Thyroid gland (tissue), 4 donors: ENCODE results near the gene NOM1.
A peak's percentile ranks its signal among the peaks of the same experiment; 100 is the strongest.

Experiments
- CTCF ChIP-seq, 6 experiments: fragments of 200-600 bp in 3 of 6; fragments of 450-650 bp in 3 of 6; sonication (generic) in 3 of 6; IDR thresholded peaks; one replicate each; pipeline ENCODE4 v1.5.1; 2016 to 2019; ENCODE audit warnings: antibody characterized with exemption in 6 of 6, mild to moderate bottlenecking in 2 of 6, inconsistent platforms in 1 of 6, moderate library complexity in 1 of 6
- POLR2A ChIP-seq, 2 donors: fragments of 450-650 bp; IDR thresholded peaks; one replicate each; pipeline ENCODE4 v1.6.1; 2017; ENCODE audit warnings: antibody characterized with exemption in 2 of 2, mild to moderate bottlenecking in 2 of 2, moderate library complexity in 1 of 2

GRCh38 chr7:156949541-156950380 is at the start of gene NOM1:
- peak in 5 of 6 experiments; percentile 71 to 100 (median 91) for TF ChIP-seq CTCF (IDR thresholded peaks at IDR 0.05)
- TF ChIP-seq POLR2A (IDR thresholded peaks at IDR 0.05) = peak in 1 of 2 donors; percentile 65
